Muscle of leg (tissue), 11 donors: ENCODE results near the gene ELAC1. TPM values are rescaled to one million over a fixed set of nuclear protein-coding genes. Genes with fewer than 3 reads are reported as not detected.
"Not testable (repeated sequence)": the region's sequence is repeated elsewhere in the genome, so short reads cannot be mapped to it uniquely, and the experiment has no call there.

Source experiments
- DNase-seq: peaks from one replicate; pipeline ENCODE4 v3.0.0; 2013
- H3K27ac ChIP-seq: one replicate; pipeline ENCODE4 v1.5.1; 2013; ENCODE audit warnings: mild to moderate bottlenecking, low read length, control low read depth
- H3K27me3 ChIP-seq: one replicate; pipeline ENCODE4 v1.6.1; 2013; ENCODE audit warnings: low read length; ENCODE audit not compliant: control insufficient read depth, insufficient read depth
- H3K36me3 ChIP-seq: one replicate; pipeline ENCODE4 v1.6.1; 2013; ENCODE audit warnings: low read length; ENCODE audit not compliant: control insufficient read depth, insufficient read depth
- H3K4me1 ChIP-seq: one replicate; pipeline ENCODE4 v1.6.1; 2013; ENCODE audit warnings: low read length; ENCODE audit not compliant: control insufficient read depth, insufficient read depth
- H3K4me3 ChIP-seq: one replicate; pipeline ENCODE4 v1.5.1; 2013; ENCODE audit warnings: low read length, control low read depth
- H3K9me3 ChIP-seq: replicated peaks from 2 replicates; pipeline ENCODE4 v1.6.1; 2013; ENCODE audit warnings: low read depth, low read length; ENCODE audit not compliant: control insufficient read depth
- WGBS: methylation state at CpG from one replicate; pipeline ENCODE4 v1.1.5; 2013; ENCODE audit warnings: missing lambda C conversion rate; ENCODE audit not compliant: insufficient coverage; 5-methylcytosine and 5-hydroxymethylcytosine counted together
- polyA plus RNA-seq, 8 donors: library from polyadenylated mRNA; unstranded; fragments of 120-200 nt; gene quantifications; one replicate each; pipeline versions ENCODE4 v1.2.1 to v1.2.3, GENCODE V29; 2013; ENCODE audit warnings: inconsistent platforms in 1 of 8, low replicate concordance in 1 of 8; ENCODE audit not compliant: insufficient read length in 8 of 8, insufficient read depth in 1 of 8
- total RNA-seq: library from RNA; stranded (reverse); fragments of 120-200 nt; gene quantifications from one replicate; pipeline ENCODE4 v1.2.4, GENCODE V29; 2013

The ELAC1 gene
- total and polyA plus RNA-seq, 9 donors: 5.0 to 7.5 (median 6.3) TPM

DNA sequence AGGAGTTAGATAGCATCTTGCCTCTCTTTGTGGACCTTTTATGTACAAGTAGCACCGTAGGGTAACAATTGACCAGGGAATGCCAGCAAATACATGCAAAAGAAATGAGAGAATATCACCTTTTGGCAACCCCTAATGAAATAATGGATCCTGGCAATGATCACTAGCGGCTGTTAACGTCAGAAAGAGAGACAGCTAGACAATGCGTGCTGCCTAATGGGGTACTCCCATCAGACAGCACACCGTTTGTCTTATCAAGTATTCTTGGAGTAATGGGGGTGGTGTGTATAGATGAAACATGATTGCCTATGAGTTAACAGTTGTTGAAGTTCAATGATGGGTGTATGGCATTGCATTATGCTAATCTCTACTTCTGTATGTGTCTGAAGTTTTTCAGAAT, 1.6 kb downstream of the ELAC1 start:
- Histone ChIP-seq H3K27ac (no peak overlapping the region), H3K27me3 (no peaks in the 10 kb centered on the region), H3K4me3 (no peak overlapping the region), H3K9me3 (no peaks in the 10 kb centered on the region), H3K36me3 (peaks cover 3% of the 10 kb centered on the region), H3K4me1 (no peaks in the 10 kb centered on the region)
- DNase-seq: no peak
- WGBS: 75% methylated on average over 4 of the region's 5 CpGs

DNA sequence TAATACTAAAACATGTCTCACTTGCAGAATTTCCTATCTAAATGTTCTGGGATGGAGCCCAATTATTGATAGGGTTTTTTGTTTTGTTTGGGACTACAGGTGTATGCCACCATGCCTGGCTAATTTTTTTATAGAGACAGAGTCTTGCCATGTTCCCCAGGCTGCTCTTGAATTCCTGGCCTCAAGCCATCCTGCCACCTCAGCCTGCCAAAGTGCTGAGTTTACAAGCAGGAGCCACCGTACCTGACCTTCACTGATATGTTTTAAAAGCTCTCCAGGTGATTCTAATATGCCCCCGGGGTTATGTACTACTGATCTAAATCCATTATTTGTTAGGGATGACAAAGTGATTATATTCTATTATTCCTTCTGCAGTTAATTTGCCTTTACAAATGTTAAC, 2.2 kb downstream of the ELAC1 start:
- no peaks in the 10 kb centered on the region for H3K9me3 ChIP-seq
- WGBS: no CpG with 5 or more reads among the region's 2 CpGs
- no peaks in the 10 kb centered on the region for H3K4me1 ChIP-seq
- H3K4me3 ChIP-seq: no peak overlapping the region
- peaks cover 8% of the 10 kb centered on the region for H3K36me3 ChIP-seq
- H3K27me3 ChIP-seq: no peaks in the 10 kb centered on the region
- no peak overlapping the region for H3K27ac ChIP-seq
- DNase-seq: no peak

DNA sequence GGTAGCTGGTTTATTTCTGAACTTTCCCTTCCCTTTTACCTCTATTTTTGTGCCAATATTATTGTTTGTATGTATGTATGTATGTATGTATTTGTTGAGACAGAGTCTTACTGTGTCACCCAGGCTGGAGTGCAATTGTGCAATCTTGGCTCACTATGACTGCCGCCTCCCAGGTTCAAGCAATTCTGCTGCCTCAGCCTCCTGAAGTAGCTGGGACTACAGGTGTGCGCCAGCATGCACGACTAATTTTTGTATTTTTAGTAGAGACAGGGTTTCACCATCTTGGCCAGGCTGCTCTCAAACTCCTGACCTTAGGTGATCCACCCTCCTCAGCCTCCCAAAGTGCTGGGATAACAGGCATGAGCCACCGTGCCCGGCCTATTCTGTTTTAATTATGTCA, 4.6 kb downstream of the ELAC1 start:
- no CpG with 5 or more reads among the region's 5 CpGs for WGBS
- not testable (repeated sequence) for DNase-seq, H3K4me1 ChIP-seq, H3K27ac ChIP-seq, H3K9me3 ChIP-seq, H3K27me3 ChIP-seq, H3K4me3 ChIP-seq
- peaks cover 26% of the 10 kb centered on the region for H3K36me3 ChIP-seq

DNA sequence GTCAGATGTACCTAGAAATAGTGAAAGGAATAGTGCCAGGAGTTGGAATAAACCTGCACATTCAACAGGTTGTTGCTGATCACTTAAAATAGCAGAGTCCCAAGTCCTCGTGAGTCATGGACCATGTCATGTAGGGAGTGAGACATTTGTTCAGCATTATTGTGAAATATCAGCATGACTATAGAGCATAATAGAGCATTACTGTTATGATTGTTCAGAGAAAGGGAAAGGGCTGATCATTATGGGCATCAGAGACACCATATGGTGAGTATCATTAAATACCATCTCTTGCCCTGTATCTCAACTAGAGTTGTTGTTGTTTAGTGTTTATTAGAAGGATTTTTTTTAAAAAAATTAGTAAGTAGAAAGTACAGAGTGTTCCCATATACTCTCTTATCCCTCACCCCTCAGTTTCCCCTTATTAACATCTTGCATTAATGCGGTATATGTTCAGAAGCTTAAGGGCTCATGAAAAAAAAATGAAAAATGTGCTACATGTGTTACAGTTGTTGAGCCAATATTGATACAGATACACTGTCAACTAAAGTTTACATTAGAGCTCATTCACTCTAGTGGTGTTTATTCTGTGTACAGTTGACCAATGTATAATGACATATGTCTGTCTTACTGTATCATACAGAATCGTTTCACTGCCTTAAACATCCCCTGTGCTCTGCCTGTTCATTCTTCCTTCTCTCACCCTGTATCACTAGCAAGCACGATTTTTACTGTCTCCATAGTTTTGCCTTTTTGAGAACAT, 5.7 kb downstream of the ELAC1 start:
- DNase-seq: no peak
- no peak overlapping the region for H3K27ac ChIP-seq
- peaks cover 35% of the 10 kb centered on the region for H3K36me3 ChIP-seq
- no peaks in the 10 kb centered on the region for H3K4me1 ChIP-seq
- peaks cover 9% of the 10 kb centered on the region for H3K9me3 ChIP-seq
- H3K27me3 ChIP-seq: no peaks in the 10 kb centered on the region
- WGBS: no CpG with 5 or more reads among the region's 4 CpGs
- H3K4me3 ChIP-seq: no peak overlapping the region

DNA sequence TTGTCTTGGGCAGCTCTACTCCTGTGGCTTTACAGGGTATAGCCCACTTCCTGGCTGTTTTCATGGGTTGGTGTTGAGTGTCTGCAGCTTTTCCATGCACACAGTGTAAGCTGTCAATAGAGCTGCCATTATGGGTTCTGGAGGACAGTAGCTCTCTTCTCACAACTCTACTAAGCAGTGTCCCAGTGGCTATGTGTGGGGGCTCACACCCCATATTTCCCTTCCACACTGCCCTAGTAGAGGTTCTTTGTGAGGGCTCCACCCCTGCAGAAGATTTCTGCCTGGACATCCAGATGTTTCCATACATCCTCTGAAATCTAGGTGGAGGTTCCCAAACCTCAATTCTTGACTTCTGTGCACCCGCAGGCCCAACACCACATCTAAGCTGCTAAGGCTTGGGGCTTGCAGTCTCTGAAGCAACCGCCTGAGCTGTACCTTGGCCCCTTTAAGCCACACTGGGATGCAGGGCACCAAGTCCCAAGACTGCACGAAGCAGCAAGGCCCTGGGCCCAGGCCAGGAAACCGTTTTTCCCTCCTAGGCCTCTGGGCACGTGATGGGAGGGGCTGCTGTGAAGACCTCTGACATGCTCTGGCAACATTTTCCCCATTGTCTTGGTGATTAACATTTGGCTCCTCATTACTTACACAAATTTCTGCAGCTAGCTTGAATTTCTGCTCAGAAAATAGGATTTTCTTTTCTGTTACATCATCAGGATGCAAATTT, 9.4 kb downstream of the ELAC1 start:
- no peak overlapping the region for H3K4me3 ChIP-seq
- no peak overlapping the region for H3K27ac ChIP-seq
- H3K36me3 ChIP-seq: peaks cover 45% of the 10 kb centered on the region
- WGBS: 83% methylated on average over 4 of the region's 5 CpGs
- H3K4me1 ChIP-seq: no peaks in the 10 kb centered on the region
- peaks cover 9% of the 10 kb centered on the region for H3K9me3 ChIP-seq
- H3K27me3 ChIP-seq: no peaks in the 10 kb centered on the region
- no peak for DNase-seq

DNA sequence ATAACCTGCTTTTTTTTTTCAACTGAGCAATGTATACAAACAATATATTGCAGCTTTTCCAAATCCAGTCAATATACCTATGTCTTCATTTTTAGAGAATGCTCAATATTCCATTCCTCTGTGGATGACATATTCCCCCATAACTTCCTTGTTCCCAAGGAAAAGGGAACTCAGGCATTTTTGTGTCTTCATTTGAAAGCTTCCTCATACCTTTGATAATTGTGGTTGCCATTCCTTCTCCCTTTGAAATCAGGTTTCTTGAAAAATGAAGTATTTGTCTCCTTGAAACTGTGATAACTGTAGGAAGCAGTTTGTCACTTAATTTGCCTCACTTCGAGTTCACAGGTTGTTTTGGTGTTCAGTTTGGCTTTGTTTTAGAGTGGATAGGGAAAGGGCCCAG, 13.5 kb downstream of the ELAC1 start:
- DNase-seq: no peak
- WGBS: 100% methylated on average over 1 of the region's 1 CpG
- Histone ChIP-seq H3K4me3 (no peak overlapping the region), H3K27me3 (no peaks in the 10 kb centered on the region), H3K4me1 (no peaks in the 10 kb centered on the region), H3K36me3 (peaks cover 30% of the 10 kb centered on the region), H3K27ac (no peak overlapping the region), H3K9me3 (peaks cover 7% of the 10 kb centered on the region)

DNA sequence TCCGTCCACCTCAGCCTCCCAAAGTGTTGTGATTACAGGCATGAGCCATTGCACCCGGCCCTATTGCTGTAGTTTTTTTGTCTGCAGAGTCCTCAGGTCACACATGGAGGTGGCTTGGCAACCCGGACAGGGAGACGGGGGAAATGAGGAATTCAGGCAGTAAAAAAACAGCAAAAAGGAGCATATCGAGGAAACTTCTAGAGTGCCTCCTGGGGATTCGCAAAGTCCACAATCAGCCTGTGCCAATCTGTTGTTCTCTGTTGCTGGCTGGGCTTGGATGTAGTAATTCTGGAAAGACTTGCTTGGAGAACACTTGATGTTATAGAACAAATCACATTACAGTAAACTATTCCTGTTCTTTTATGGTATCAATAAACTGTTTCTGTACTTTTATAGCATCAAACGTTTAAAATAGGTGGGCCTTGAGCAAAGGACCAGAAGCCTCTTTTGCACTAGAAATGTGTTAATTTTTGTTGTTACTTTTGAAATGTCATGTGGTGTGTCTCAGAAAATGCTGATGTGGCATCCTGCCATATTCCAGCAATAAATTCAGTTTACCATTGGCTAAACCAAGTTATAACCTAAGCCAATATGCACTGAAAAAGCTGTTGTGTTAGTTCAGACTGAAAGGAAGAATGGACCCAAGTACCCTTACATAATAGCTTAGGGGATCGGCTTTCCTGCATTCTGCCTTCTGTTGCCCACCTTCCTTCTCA, 14.4 kb downstream of the ELAC1 start:
- Histone ChIP-seq H3K4me1 (no peaks in the 10 kb centered on the region), H3K36me3 (peaks cover 26% of the 10 kb centered on the region), H3K9me3 (peaks cover 4% of the 10 kb centered on the region), H3K27me3 (no peaks in the 10 kb centered on the region), H3K27ac (no peak overlapping the region), H3K4me3 (no peak overlapping the region)
- DNase-seq: no peak
- 69% methylated on average over 5 of the region's 8 CpGs for WGBS

DNA sequence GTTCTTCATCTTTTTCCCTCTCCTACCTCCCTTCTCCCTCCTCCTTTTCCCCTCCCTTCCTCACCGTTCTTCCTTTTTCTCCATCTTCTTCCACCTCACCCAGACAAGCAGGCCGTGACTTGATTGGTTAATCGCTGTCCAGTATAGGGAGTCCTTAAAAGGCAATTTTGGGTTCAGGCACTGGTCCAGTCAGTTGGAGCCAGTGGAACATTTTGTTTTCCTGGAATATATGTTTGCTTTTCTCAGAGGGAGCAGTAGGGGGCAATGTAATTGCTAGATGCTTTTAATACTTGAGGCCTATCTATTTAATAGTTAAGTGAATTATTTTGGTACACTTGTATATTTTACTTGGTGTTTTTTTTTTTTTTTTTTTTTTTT, 15.0 kb downstream of the ELAC1 start:
- DNase-seq: peak; percentile 14
- no peak overlapping the region for H3K4me3 ChIP-seq
- WGBS: no CpG with 5 or more reads among the region's 3 CpGs
- no peaks in the 10 kb centered on the region for H3K27me3 ChIP-seq
- H3K9me3 ChIP-seq: no peaks in the 10 kb centered on the region
- H3K36me3 ChIP-seq: peaks cover 23% of the 10 kb centered on the region
- no peak overlapping the region for H3K27ac ChIP-seq
- no peaks in the 10 kb centered on the region for H3K4me1 ChIP-seq

DNA sequence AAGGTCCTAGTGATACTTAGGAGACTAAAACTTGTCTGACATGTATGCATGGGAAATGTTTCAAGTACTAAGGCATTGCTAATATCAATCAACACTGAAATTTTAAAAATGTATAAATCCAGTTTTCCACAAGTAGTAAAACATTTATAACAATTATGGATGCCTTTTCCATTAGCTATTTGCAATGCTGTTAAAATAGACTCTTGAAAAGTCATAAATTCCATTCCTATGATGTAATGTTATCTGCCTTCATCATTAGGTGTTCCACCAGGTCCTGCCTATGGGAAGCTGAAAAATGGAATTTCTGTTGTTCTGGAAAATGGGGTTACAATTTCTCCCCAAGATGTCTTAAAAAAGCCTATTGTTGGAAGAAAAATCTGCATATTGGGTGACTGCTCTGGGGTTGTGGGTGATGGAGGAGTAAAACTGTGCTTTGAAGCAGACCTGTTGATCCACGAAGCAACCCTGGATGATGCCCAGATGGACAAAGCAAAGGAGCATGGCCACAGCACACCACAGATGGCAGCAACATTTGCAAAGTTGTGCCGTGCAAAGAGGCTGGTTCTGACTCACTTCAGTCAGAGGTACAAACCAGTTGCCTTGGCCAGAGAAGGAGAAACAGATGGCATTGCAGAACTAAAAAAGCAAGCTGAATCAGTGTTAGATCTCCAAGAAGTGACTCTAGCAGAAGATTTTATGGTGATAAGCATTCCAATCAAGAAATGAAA, 18.7 kb downstream of the ELAC1 start:
- H3K27ac ChIP-seq: no peak overlapping the region
- H3K27me3 ChIP-seq: no peaks in the 10 kb centered on the region
- H3K4me3 ChIP-seq: no peak overlapping the region
- H3K4me1 ChIP-seq: no peaks in the 10 kb centered on the region
- peaks cover 8% of the 10 kb centered on the region for H3K36me3 ChIP-seq
- DNase-seq: peak; percentile 19
- no peaks in the 10 kb centered on the region for H3K9me3 ChIP-seq
- 53% methylated on average over 2 of the region's 2 CpGs for WGBS

DNA sequence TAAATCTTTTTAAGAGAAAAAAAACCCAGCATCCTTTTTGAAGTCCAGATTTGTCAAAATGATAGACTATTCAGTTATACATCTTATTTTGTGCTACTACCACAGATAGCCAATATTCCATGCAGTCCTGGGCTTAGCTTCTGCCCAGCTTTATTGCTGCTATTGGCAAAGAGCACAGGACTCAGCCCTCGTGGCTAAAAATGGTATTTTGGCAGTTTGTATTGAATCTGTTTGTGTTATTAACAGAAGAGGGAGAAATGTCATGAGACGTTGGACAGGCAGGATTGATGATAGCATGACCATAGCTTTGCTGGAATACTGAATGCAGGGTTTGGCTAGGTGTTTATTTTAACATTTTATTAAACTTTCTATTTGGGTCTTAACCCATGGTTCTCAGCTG, 19.4 kb downstream of the ELAC1 start:
- Histone ChIP-seq H3K9me3 (no peaks in the 10 kb centered on the region), H3K36me3 (peaks cover 8% of the 10 kb centered on the region), H3K4me1 (peaks cover under 1% of the 10 kb centered on the region), H3K27me3 (no peaks in the 10 kb centered on the region), H3K27ac (no peak overlapping the region), H3K4me3 (no peak overlapping the region)
- peak; percentile 78 for DNase-seq
- 29% methylated on average over 1 of the region's 2 CpGs for WGBS
